Measurements from ENCODE around the gene RAC3. TPM values are rescaled to one million over a fixed set of nuclear protein-coding genes. Genes with fewer than 3 reads are reported as not detected.
A peak's percentile ranks its signal among the peaks of the same experiment; 100 is the strongest.

Gene RAC3
- total RNA-seq: 7.7 and 16.8 TPM in 2 replicates

DNA sequence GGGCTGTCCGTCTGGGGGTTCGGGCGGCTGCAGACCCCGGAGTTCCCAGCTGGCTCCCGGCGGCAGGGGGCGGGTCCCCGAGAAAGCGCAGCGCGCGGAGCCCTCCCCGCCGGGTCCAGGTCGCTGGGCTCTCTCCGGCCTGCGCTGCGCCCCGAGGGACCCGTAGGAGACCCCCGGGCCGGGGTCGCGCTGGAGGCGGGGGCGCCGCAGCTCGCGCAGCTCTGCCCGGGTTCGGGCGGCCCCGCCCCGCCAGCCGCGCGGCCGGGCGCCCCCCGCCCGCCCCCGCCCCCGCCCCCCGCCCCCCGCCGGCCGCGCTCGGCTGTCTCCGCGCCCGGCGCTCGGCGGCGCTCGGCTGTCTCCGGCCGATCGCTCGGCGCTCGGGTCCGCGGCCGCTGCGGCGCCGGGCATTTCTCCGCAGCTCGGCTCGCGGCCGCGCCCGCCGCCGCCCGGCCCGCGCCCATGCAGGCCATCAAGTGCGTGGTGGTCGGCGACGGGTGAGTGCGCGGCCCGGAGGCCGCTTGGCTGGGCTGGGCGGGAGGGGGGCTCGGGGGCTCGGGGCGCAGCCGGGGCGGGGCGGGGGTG is at the start of gene RAC3:
Gene RAC3, plus strand, starts transcription at position 376 of the 582 bp plus-strand sequence. Its CDS starts 84 bp downstream, at position 460.
- DNase-seq (ENCODE audit: low read depth): no peak

DNA sequence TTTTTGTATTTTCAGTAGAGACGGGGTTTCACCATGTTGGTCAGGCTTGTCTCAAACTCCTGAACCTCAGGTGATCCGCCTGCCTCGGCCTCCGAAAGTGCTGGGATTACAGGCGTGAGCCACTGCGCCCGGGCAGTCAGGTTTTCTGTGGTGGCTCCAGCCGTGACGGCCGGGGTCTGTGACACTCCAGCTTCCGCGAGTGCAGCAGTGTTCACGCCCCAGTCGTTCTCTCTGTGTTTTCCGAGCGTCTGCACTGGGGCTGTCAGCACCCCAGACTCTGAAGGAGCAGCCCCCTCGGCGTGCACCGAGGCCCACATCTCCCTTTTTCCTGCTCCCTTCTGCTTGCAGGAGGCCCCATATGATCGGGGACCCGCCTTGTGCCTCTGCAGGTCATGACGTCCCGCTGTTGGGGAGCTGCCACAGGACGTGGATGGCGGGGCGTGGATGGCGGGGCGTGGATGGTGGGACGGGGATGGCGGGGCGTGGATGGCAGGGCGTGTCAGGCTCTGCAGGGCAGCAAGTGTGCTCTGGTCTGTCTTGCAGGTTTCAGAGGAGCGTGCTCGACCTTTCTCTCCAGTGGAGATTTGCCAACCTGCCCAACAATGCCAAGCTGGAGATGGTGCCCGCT is 48.4 kb upstream of the RAC3 start:
- no peak for DNase-seq (ENCODE audit: low read depth)

DNA sequence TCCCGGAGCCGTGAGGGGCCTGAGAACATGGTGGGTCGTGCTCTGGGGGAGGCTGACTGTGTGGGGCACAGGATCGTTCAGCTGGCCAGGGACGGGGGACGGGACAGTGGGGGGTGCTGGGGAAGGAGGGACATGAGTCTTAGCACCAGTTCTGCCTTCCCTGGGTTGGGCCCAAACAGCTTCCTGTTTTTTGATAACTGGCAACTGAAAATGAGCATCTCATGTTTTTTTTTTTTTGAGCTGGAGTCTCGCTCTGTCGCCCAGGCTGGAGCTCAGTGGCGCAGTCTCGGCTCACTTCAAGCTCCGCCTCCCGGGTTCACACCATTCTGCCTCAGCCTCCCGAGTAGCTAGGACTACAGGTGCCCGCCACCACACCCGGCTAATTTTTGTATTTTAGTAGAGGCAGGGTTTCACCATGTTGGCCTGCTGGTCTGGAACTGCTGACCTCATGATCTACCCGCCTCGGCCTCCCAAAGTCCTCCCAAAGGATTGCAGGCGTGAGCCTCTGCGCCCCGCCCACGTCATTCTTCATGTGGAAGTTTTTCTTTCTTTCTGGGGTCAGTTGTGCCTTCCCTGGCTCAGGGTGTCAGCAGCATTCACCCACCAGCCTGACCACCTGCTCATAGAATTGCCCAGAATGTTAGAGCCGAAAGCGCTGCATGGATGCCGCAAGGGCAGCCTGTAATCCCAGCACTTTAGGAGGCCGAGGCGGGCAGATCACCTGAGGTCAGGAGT is 47.7 kb upstream of the RAC3 start:
- DNase-seq (ENCODE audit: low read depth): no peak

DNA sequence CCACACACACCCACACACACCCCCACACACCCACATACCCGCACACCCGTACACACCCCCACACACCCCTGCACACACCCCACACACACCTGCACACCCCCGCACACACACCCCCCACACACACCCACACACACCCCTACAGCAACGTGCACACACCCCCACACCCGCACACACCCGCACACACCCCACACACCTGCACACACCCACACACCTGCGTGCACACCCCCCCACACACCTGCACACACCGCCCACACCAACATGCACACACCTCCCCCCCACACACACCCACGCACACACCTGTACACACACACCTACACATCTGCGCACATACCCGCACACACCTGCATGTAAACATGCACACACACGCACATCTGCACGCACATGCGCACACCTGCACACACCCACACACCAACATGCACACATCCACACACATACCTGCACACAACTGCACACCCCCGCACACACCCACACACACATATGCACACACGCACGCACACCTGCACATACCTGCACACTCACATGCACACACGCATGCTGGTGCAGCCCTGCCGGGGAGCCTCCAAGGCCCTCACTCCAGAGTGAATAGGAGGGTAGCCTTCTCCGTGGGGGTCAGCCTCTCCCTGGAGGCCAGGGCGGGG is 46.6 kb upstream of the RAC3 start:
- DNase-seq (ENCODE audit: low read depth): no peak

DNA sequence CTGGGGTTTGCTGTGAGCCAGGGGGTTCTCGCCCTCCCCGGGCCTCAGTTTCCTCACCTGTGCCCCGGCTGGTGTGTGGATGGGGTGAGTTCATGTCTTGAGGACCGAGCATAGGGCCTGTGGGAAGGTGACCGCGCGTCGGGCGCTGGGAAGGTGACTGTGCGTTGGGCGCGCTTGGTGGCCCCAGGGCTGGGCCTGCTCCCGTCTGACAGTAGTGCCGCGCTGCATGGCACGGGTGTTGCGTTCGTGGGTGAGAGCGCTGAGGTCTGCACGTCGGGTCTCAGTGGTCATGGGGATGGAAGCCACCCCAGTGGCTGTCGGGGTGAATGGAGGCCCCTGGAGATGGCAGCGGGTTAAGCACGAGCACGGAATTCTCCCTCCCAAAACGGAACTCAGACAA is 44.9 kb upstream of the RAC3 start:
- DNase-seq (ENCODE audit: low read depth): no peak

DNA sequence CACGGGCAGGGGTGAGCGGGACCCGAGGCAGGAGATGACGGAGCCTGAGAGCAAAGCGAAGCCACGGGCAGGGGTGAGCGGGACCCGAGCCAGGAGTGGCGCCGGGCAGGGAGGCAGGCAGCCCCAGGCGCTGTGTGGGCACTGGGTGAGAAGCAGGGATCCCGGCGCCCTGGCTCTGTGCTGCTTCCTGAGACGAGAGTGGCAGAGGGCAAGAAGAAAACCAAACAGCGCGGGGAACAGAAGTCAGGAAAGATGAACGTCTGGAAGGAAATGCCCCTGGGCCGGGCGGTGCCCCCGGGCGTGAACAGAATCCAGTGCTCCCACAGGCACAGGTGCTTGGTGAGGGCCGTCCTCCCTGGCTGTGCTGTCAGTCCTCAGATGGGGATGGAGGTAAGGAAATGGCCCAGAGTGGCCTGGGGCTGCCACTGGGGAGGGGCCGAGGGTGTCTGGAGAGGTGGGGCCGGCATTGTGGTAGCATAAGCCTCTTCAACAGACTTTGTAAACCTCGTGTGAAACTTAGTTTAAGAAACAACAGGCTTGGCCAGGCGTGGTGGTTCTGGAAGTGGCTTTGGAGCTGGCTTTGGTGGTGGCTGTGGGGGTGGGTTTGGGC is 44.2 kb upstream of the RAC3 start:
- no peak for DNase-seq (ENCODE audit: low read depth)

DNA sequence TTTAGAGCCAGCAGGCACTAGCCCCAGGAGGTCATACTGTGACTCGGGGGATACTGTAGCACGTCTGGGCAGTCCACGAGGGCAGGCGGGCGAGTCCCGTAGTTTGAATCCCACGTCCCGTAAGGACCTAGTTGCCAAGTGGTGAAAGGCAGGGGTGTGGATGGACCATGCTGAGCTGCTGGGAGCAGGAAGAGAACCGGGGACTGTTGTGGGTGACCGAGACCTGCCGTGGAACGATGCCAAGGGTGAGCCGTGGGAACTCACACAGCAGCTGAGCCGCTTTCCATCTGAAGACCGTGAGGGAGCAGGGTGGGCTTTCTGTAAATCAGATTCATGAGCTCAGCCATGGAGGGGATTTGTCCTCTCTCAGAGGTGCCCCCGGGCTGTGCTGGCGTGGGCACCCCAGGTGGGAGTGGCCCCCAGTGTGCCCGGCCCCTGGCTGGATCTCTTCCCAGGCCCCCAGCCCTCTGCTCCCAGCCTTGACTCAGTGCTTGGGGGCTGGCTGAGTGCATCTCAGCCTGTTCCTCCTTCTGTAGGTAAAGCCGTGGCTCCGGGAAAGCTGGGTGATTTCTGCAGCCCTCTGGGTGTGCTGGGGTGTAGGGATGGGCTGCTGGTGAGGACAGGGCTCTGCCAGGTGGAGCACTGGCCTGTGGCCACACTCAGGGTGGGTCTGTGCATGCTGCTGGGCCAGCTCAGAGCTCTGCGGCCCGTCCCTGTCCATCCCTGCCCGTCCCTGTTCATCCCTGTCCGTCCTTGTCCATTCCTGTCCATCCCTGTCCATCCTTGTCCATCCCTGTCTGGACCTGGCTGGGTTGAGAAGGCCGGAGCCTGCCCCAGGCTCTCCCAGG is 40.4 kb upstream of the RAC3 start:
- DNase-seq (ENCODE audit: low read depth): no peak

DNA sequence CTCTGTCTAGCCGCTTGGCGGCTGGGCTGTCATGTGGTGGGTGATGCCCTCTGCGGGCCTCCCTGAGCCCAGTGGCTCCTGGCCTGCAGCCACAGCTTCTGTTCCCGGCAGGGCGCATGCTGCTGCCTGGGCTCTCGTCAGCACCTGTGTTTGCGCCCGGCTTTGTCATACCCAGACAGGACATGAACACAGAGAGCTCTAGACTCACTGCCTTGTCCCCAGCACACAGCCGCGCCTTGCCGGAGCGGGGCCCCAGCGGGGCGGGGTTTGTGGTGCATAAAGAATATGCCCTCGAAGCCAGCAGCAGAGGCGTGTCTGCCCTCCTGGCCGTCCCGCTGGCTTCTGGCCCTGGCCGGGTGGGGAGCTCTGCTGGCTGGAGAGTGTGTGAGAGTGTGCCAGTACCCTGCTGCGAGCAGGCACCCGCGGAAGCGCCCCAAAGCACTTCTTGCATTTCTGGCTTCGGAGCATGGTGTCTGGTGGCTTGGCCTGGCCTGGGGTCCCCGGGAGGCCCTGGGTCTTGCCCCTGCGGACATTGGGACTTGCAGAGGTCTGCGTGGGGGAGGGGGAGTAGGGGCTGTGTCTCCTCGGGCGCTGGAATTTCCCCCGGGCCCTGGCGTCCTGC is 39.7 kb upstream of the RAC3 start:
- peak; percentile 80 for DNase-seq (ENCODE audit: low read depth)

DNA sequence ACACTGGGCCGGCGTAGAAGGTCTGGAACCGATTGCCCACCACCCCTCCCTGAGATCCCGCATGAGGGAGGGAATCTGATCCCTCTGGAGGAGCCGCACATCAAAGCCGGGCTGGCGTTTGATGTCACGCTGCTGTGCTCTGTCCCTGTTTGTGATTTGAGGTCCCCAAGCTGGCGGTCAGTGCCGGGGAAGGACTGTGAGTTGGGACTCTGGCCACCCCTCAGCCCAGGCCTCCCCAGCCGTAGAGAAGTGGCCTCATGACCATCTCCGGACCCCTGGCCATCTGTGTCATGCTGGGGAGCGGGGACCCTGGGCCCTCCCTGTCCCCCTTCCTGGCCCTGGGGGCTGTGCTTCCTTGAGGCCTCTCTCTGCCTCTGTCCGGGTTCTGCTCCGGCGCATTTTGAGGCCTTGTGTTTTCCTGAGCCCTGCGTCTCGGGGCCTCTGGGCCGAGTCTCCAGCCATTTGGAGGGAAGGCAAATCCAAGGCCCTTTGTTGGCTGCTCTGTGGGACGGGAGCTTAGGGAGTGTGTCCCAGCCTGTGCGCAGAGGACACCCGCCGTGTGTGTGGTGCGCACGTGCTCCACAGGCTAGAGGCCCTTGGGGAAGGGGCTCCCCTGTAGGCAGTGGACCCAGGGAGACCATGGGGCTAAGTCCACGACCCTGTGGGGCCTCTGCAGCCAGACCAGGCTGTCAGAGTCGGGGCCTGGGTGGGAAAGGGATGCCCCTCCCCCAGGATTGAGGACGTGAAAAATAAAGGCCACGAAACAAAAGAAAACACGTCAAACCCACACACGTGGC is 39.0 kb upstream of the RAC3 start:
- DNase-seq (ENCODE audit: low read depth): no peak

DNA sequence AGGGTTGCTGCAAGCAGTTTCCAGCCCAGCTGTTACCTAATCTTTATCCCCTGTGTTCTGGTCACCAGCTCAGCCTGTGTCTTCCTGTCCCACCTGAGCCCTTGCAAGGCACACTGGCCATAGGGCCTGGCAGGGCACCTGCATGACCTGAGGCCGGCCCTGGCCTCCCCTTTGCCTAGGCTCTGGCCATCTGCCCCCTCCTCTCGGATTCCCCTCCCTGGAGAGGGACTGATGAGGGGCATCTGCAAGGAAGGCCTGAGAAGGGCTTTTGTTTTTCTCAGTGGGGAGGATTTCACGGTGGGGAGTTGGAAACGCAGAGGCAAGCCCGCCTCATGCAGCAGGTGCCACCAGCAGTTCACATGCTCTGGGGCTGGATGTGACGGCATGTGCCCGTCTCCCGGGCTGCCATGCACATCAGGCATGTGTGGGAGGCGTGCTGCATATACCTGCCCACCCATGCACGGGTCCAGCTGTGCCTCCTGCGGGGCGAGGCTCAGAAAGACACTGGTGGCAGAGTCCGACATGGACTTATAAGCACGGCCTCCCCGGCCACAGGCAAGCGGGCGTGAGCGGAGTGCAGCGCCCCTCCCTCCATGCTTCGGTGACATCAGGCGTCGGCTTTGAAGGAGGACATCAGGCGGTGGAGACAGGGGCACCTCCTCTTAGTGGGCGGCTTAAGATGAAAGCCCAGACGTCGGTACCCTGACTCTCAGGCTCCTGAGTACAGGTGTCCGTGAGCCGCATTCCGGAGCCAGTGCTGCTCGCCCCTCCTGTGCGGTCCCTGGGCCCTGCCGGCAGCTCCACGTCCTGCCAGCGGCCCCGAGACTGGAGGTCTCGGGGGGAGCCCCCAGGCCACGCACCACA is 37.5 kb upstream of the RAC3 start:
- DNase-seq (ENCODE audit: low read depth): no peak

DNA sequence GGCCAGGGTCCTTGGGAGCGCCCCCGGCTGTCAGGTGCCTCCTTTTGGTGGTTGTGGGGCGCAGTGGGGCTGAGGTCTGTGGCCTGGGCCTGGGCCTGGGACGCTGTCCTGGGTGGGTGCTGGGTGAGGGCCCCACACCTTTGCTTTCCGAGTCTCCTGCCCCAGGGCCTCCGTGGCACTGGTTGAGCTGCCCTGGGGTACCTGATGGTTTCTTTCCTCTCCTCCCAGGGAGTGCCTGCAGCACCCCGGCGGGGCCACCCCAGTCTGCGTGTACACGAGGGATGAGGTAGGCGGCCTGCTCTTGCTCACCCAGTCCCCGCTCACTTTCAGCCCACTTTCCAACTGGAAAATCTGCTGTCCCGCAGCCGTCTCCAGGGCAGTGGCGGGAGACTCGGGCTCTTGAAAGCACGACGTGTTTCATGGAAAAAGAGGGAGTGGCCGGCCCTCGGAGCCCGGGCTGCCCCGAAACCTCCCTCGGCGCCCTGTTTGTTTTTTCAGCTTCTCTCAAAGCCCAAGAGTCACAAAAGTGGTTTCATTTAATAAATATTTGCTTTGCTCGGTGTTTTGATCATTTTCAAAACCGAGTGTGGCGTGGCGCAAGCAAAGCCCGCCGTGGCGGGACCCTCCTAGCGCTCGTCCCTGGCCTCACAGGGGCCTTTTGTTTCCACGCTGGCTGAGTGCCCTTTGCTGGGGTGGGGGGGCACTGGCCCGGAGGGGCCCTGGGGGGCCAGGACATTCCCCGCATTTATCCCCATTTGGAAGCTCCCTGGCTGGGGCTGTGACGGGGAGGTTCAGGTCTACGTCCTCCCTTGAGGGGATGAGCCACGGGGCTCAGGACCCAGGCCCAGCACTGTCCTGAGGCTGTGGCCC is 36.6 kb upstream of the RAC3 start:
- no peak for DNase-seq (ENCODE audit: low read depth)

DNA sequence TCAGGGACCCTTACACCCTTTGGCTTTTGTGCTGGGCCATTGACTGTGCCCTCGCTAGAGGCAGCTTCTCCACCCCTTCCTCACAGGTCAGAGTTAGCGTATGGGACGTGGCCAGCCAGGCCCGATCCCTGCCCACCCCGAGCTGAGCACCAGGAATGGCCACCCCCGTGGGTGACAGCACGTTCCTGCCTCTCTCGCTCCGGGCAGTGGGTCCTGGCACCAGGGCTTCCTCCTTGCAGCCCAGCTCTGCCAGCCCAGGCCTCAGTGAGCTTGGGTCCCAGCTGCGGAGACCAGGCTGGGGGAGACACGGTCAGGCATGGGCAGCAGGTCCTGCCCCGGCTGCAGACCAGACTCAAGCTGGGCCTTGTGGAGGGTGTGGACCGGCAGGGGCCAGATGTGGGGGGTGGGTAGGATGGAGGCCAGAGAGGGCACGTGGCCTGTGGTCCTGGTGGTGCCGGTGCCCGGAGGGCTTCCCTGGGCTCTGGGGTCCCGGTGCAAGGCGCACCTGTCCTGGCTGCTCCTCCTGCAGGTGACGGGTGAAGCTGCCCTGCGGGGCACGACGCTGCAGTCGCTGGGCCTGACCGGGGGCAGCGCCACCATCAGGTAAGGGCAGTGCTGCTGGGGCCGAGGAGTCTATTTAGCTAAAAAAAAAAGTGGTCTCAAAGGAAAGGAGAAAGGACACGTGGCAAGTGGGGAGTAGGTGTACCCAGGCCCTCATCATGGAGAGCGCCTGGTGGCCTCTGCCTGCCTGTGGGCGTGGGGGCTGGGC is 35.8 kb upstream of the RAC3 start:
- DNase-seq (ENCODE audit: low read depth): no peak

DNA sequence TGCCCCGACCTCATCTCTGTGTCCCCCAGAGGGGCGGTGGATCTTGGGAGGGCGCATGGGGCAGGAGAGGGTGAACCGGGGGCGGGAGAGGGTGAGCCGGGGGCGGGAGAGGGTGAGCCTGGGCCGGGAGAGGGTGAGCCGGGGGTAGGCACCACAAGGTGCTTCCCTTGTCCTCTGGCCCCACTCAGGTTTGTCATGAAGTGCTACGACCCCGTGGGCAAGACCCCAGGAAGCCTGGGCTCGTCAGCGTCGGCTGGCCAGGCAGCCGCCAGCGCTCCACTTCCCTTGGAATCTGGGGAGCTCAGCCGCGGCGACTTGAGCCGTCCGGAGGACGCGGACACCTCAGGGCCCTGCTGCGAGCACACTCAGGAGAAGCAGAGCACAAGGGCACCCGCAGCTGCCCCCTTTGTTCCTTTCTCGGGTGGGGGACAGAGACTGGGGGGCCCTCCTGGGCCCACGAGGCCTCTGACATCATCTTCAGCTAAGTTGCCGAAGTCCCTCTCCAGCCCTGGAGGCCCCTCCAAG is 35.2 kb upstream of the RAC3 start:
- no peak for DNase-seq (ENCODE audit: low read depth)

DNA sequence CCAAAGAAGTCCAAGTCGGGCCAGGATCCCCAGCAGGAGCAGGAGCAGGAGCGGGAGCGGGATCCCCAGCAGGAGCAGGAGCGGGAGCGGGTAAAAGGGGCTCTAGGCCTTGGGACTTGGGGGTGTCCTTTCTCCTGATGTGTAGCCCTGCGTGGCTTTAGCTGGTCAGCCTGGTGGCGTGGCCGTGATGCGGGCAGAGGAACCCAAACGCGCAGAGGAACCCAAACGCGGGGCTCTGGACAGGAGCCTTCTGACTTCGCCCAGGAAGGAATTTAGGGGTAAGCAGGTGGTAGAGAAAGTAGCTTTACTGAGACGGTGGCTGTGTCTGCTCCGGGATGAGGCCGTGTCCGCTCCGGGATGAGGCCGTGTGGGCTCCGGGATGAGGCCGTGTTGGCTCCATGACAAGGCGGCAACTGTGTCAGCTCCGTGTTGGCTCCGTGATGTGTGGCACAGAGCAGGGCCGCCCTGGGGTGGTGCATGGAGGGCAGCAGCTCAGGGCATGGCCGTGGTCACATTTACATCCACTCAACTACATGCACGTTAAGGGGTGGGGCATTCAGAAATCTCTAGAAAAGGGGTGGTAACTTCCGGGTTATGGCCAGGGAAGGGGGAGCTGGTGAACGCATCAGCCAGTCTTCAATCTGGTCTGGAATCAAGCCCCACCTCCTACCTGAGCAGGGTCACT is 34.6 kb upstream of the RAC3 start:
- no peak for DNase-seq (ENCODE audit: low read depth)

DNA sequence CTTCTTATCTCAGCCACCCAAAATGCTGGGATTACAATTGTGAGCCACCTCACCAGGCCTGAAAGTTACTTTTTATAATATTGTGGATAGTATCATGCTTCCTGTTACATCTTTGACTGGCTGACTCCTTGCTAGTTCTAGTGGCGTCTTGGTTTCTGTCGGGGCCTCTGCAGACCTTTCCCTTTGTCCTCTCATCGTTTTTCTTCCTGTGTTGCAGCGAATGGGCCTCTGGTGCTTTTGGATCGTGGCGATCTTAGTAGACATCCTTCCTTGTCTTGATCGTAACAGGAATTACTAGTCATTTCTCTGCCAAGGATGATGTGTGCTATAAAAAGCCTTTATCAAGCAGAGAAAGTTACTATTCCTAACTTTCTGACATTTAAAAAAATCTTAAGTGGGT is 33.3 kb upstream of the RAC3 start:
- DNase-seq (ENCODE audit: low read depth): no peak

DNA sequence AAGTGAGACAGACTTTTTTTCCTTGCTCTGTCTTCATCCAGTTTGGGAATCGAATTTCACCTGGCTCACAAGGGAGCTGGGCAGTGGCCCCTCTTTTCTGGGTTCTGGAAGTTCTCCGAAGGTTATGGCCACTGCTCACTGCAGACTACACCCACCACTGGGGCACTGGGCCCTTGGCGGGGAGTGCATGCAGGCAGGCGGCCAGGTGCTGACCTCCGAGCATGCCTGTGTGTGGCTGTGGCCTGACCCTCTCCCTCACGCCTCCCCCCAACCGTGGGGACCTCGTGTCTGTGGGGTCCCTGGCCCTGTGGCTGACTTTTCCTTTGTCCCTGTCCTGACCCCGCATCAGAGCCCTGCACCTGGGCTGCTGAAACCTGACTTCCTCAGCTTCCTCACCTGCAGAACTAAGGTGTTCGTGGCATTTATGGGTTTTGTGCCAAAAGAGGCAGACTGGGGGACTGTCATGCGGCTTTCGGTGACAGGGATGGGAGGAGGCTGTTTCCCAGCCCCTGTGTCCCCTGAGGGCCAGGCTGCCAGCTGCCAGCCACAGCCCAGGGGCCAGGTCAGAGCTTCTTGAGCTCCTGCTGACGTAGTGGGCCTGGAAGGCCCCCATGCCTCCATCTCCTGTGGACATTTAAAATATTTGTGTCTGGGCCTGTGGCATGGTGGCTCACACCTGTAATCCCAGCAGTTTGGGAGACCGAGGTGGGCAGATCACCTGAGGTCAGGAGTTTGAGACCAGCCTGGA is 32.6 kb upstream of the RAC3 start:
- no peak for DNase-seq (ENCODE audit: low read depth)

All from renal cortical epithelial cell (primary cell).